HepG2 (cell line): ENCODE data around the gene SEPTIN10. TPM values are rescaled to one million over a fixed set of nuclear protein-coding genes. Genes with fewer than 3 reads are reported as not detected.

Experiments used
- AFF4 ChIP-seq: sonication (generic); formaldehyde crosslinking; IDR thresholded peaks from 2 replicates; pipeline ENCODE4 v1.4.0; 2020; ENCODE audit warnings: missing genetic modification reagents
- ARNTL ChIP-seq: sonication (generic); formaldehyde crosslinking; IDR thresholded peaks from 2 replicates; pipeline ENCODE4 v1.4.0; 2020; ENCODE audit warnings: mild to moderate bottlenecking, missing genetic modification reagents
- CBFB ChIP-seq: sonication (generic); formaldehyde crosslinking; IDR thresholded peaks from 2 replicates; pipeline ENCODE4 v1.4.0; 2020; ENCODE audit warnings: missing genetic modification reagents
- ESRRA ChIP-seq: sonication (generic); formaldehyde crosslinking; IDR thresholded peaks from 2 replicates; pipeline ENCODE4 v1.5.1; 2020; ENCODE audit warnings: mild to moderate bottlenecking, low read depth, missing genetic modification reagents
- GMEB2 ChIP-seq: IDR thresholded peaks from 2 replicates; pipeline ENCODE4 v1.6.1; 2016; ENCODE audit warnings: missing biosample characterization, missing genetic modification reagents, low read depth
- KLF6 ChIP-seq: IDR thresholded peaks from 2 replicates; pipeline ENCODE4 v1.8.0; 2016; ENCODE audit warnings: missing biosample characterization, missing genetic modification reagents
- MTF1 ChIP-seq: sonication (generic); formaldehyde crosslinking; IDR thresholded peaks from 2 replicates; pipeline ENCODE4 v1.5.0; 2020; ENCODE audit warnings: missing genetic modification reagents
- ONECUT2 ChIP-seq: sonication (generic); formaldehyde crosslinking; IDR thresholded peaks from 2 replicates; pipeline ENCODE4 v1.4.0; 2020; ENCODE audit warnings: missing genetic modification reagents
- PHB2 ChIP-seq: fragments of 450-650 bp; IDR thresholded peaks from 2 replicates; pipeline ENCODE4 v1.6.1; 2018; ENCODE audit not compliant: partially characterized antibody
- SAFB2 ChIP-seq: sonication (generic); formaldehyde crosslinking; IDR thresholded peaks from 2 replicates; pipeline ENCODE4 v1.5.1; 2020; ENCODE audit warnings: missing genetic modification reagents, low read depth, mild to moderate bottlenecking, borderline replicate concordance
- TSC22D2 ChIP-seq: sonication (generic); formaldehyde crosslinking; IDR thresholded peaks from 2 replicates; pipeline ENCODE4 v1.5.1; 2020; ENCODE audit warnings: missing genetic modification reagents, mild to moderate bottlenecking, borderline replicate concordance
- ZFP1 ChIP-seq: IDR thresholded peaks from 2 replicates; pipeline ENCODE4 v1.6.1; 2016
- ZNF280D ChIP-seq: sonication (generic); formaldehyde crosslinking; IDR thresholded peaks from 2 replicates; pipeline ENCODE4 v1.5.1; 2020; ENCODE audit warnings: mild to moderate bottlenecking, missing genetic modification reagents
- ZNF543 ChIP-seq: sonication (generic); formaldehyde crosslinking; IDR thresholded peaks from 2 replicates; pipeline ENCODE4 v1.4.0; 2020; ENCODE audit warnings: mild to moderate bottlenecking, missing genetic modification reagents
- ZNF558 ChIP-seq: sonication (generic); formaldehyde crosslinking; IDR thresholded peaks from 2 replicates; pipeline ENCODE4 v1.9.0; 2022; ENCODE audit warnings: mild to moderate bottlenecking, missing genetic modification reagents, borderline replicate concordance
- ZNF576 ChIP-seq: sonication (generic); formaldehyde crosslinking; IDR thresholded peaks from 2 replicates; pipeline ENCODE4 v1.4.0; 2020; ENCODE audit warnings: mild to moderate bottlenecking, missing genetic modification reagents
- ZNF607 ChIP-seq: sonication (generic); formaldehyde crosslinking; IDR thresholded peaks from 2 replicates; pipeline ENCODE4 v1.5.1; 2020; ENCODE audit warnings: missing genetic modification reagents, mild to moderate bottlenecking, borderline replicate concordance
- ZNF710 ChIP-seq: sonication (generic); formaldehyde crosslinking; IDR thresholded peaks from 2 replicates; pipeline ENCODE4 v1.5.0; 2020; ENCODE audit warnings: mild to moderate bottlenecking, missing genetic modification reagents, borderline replicate concordance
- ZNF713 ChIP-seq: sonication (generic); formaldehyde crosslinking; IDR thresholded peaks from 2 replicates; pipeline ENCODE4 v1.4.0; 2020; ENCODE audit warnings: mild to moderate bottlenecking, missing genetic modification reagents
- polyA plus RNA-seq, 8 experiments: library from polyadenylated mRNA; depleted of rRNA in 3 of 8; stranded (reverse) in 7 of 8; unstranded in 1 of 8; fragments of >200 nt; fragmentation: Illumina TruSeq in 4 of 8; extraction: Trizol in 4 of 8; gene quantifications; 2 replicates each; pipeline versions ENCODE4 v1.2.1 to v1.2.3, GENCODE V29; 2011 to 2016; ENCODE audit warnings: low read depth in 4 of 8, missing spikeins in 1 of 8, mixed read lengths in 1 of 8; ENCODE audit not compliant: insufficient read depth in 1 of 8
- total RNA-seq, 5 experiments: library from RNA; depleted of rRNA; stranded (reverse); fragments of >200 nt; fragmentation: Illumina TruSeq; extraction: Trizol; gene quantifications; 2 replicates each; pipeline ENCODE4 v1.2.3, GENCODE V29; 2016; ENCODE audit warnings: low read depth in 1 of 5

The SEPTIN10 gene
- total and polyA plus RNA-seq, 2 of the 13 experiments (the other 11 are each of a cell fraction or from before 2014, with no cell fraction given) = 45.8 to 67.5 TPM

GRCh38 chr2:109637749-109638570, 24.2 kb upstream of the SEPTIN10 start (continued):
- TF ChIP-seq ZNF710 (CRISPR knock-in tag) (peak; percentile 55; the same call in 1 of the 2 replicates), ZNF607 (CRISPR knock-in tag) (no peak), GMEB2 (no peak), CBFB (no peak), TSC22D2 (CRISPR knock-in tag) (no peak), PHB2 (no peak), ZNF576 (CRISPR knock-in tag) (no peak), SAFB2 (no peak), ZNF713 (CRISPR knock-in tag) (no peak), ARNTL (CRISPR knock-in tag) (no peak), ZNF280D (CRISPR knock-in tag) (no peak), AFF4 (CRISPR knock-in tag) (no peak), ZNF558 (CRISPR knock-in tag) (no peak), ZFP1 (CRISPR knock-in tag) (no peak), ZNF543 (no peak), MTF1 (CRISPR knock-in tag) (no peak), ESRRA (CRISPR knock-in tag) (no peak), ONECUT2 (CRISPR knock-in tag) (no peak), KLF6 (CRISPR knock-in tag) (no peak)
